Stimulated activated CD4-positive, alpha-beta T cell treated with anti-CD3 and anti-CD28 coated beads, Interleukin-12 subunit alpha, Interleukin-12 subunit beta, amount 100 ng/mL, for 4 hours (primary cell): ENCODE results near the gene SGCD.
"Not testable (repeated sequence)": the region's sequence is repeated elsewhere in the genome, so short reads cannot be mapped to it uniquely, and the experiment has no call there.

Experiments used
- DNase-seq: peaks from one replicate; pipeline ENCODE4 v3.0.0-alpha.2; 2020

Gene SGCD

DNA sequence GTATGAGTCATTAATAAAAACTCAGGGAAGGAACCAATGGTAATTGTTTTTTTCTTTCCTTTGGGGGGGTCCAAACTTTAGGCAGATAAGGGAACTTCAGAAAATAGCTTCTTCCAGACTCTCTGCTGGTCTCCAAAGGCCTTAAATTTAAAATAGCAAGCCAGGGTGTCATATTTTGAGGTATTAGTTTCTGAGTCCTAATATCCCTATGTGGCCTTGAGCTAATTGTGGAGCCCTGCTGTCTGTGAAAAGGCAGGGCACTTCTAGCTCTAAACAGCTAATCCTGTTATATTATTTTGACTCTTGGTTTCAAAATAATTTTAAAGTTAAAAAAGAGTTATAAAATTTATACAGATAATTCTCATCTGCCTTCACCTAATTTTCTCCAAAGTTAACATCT is 327.5 kb downstream of the SGCD start:
- DNase-seq: no peak

DNA sequence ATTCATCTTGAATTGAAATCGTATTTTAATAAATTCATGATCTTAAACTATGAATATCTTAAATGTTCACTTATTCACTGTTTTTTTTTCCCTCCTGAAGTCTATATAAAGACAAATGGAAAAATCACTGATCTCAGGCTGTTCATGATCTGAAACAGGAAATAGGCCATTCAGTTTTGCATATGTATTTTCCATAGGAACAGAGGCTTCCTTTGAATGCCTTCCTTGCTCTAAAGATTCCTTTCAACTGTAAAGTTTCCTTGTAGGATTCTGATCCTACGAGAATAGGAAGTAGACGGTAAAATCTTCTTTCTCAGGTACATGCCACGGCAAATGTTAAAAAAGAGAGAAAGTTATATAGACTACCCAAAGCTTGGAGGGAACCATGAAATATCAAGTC is 328.8 kb downstream of the SGCD start:
- no peak for DNase-seq

DNA sequence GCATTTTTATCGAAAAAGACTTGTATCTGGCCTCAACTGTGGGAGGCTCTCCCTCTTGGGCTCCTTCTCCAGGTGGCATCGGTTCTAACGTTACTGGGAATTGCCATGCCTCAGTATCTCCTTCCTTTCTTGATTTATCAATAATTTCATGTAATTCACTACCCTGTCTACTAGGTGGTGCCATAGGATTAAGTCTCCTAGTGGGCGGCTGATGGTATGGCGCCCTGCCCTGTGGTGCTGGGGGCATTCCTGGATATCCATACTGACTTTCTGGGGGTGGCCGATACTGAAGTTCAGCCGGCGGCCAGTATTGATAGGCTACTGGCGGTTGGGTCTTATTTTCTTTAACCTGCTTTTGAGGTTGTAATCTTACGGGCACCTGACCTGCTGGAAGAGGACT is 337.9 kb downstream of the SGCD start:
- not testable (repeated sequence) for DNase-seq

DNA sequence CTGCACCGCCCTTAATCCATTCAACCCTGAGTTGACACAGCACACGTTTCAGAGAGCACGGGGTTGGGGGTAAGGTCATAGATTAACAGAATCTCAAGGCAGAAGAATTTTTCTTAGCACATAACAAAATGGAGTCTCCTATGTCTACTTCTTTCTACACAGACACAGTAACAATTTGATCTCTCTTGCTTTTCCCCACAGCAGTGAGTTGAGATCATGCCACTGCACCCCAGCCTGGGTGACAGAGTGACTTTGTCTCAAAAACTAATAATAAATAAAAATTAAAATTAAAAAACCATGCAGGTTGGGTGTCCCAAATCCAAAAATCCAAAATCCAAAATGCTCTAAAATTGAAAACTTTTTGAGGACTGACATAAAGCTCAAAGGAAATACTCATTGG is 339.7 kb downstream of the SGCD start:
- DNase-seq: not testable (repeated sequence)

DNA sequence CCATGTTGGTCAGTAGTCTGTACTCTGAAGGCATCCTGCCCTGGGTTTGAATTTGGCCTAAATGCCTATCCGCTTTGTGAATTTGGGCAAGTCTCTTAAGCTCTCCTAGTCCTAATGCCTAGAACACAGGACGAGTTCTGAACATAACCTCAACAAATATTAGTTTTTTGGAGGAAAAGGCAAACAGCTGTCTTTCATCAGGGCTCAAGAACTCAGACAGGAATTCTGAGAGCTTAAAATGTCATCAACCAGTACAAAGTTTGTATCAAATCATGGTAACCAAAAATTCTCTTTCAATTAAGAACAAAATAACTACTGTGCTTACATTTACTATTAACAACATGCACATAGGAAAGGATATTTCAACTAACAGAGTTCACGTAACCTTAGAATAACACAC is 340.7 kb downstream of the SGCD start:
- no peak for DNase-seq

DNA sequence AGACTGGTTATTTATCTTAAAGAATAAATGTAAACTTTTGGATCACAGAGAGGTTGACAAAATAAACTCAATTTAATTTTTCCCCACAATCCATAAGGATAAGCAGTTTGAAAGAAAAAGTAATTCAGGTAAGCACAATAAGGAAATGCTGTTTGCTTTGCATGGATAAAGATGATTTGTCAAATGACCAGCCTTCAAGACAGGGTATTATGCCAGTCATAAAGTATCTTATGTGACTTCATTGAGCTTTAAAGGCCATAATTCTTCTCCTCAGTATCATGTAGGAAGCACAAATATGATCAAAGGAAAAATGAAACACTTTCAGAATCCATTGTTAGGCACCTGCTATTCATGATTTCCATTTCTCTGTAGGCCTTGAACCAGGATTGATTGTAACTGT is 342.5 kb downstream of the SGCD start:
- DNase-seq: no peak

DNA sequence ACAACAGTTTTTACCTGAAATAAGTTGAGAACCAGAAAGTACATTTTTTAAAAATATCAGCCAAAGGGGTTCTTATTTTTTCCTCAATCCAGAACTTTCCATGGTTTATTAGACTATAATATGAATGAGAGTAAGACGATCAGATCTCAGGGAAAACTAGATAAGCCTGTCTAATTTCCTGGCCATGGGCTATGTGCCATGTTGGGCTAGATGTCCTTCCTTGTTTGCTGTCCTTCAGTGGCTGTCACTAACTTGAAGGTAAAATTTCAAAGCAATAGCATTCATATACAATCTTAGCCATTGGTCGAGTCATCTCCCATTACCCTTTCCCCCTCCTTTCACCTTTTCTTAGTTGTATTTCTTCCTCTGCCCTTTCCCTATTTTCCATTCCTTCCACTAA is 343.7 kb downstream of the SGCD start:
- no peak for DNase-seq

DNA sequence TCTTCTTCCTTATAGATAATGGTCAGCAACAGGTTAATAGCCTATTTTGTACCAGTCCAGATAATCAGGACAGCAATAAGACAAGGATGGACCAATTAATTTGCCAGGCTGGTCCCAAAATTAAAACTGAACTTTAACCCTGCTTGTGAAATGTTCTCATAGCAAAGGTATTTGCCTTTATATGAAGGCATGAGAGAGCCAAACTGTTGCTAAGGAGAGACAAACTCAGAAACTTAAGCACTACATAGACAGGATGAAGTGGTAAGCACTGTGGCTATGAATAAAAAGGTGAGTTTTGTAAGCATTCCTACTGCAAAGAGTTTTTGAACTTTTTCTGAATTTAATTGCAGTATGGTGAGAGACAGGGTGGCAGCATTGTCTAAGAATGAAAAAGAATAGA is 348.4 kb downstream of the SGCD start:
- no peak for DNase-seq

DNA sequence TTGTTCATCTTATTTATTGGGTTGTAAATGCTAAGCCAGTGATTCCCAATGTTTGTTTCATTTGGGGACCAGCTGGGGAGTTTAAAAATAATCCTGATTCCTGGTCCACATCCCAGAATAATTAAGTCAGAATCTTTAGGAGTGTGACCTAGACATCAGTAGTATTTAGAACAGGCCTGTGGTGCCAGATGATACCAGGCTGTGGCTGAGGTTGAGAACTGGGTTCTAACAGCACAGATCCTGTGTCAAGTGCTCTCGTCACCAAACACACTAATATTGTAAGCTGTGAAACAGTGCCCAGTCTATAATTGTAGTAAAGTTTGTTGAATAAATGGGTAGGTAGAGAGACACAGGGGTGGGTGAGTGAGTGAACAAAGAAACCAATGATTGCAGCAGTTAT is 351.0 kb downstream of the SGCD start:
- DNase-seq: no peak

DNA sequence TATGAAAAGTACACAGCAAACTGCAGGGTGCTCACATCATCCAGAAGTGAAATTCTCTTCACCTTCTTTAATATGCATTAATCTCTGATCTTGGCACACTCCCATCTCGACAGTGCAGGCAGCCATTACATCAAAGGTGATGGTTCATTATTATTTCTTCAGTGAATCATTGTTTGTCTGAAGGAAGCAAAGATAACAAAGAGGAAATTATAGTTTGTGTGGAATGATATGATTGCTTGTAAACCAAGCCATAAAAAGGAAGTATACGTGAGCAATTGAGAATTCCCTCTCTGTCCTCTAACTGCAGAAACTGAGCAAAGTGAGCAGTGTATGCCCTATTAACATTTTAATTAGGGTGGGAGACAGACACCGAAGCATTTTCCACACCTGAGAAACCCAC is 351.5 kb downstream of the SGCD start:
- DNase-seq: no peak

DNA sequence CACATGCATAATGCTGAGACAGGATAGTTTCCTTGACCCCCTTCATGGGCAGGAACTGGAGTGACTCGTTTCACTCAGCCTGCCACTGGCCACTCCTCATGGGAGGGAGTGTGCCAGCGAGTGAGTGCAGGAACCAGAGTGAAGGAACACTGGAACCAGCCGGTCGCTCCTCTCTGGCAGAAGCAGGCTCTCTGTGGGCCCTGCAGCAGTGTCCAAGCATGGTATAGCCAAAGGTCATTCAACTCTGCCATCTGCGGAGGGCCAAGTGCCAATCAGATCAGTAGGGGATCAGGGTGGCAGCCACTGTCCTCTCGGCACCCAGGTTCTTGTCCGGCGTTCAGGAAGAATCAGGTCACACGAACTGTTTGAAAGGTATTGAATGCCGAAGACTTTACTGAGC is 353.9 kb downstream of the SGCD start:
- DNase-seq: no peak

DNA sequence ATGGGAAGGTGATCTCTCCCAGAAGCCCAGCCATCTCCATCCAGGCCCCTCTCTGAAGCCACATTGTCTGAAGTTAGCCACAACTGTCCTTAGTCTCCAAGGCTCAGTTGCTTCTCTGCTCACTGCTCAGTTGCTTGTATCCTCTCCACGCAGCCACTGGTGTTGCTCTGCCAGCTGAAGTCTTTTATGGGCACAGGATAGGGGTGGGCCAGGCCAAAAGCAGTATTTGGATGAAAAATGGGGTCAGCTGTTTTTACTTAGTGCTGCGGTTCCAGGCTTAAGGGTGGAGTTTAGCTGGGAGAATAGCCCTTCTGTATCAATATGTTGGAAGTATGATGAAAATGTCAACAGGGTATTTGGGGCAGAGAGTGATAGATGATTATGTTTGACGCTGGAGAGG is 354.3 kb downstream of the SGCD start:
- no peak for DNase-seq

DNA sequence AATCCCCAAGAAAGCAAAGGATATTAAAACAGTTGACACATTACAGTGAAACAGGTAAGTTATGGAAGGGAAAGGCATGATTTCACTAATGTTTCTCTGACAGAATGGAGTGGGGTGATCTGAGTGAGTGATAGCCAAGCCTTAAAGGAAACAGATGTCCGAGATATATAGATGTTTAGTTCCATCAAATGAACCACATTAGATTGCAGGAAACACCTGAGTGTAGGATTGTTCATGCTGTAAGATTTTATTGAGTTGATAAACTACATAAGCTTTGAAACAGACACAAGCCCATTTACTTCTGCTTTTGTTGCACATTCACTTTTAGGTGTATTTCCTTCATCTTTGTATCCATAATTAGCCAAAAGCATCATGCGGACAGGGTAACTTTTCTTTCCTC is 356.0 kb downstream of the SGCD start:
- DNase-seq: no peak

DNA sequence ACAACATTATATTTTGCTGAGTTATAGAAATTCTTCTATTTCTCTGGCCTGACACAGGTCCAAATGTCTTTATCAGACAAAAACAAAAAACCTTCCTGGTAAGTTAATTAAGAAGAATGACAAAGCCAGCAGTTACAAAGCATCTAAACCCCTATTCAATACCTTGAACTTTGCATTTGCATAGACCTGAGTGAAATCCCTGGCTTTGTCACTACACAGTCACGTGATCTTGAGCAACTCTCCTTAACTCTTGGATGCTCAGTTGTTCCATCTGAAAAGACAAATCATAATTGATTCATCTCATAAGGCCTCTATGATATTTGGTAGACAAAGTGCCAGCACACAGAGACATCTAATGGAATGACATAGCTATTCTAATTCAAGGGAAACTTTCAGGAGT is 356.5 kb downstream of the SGCD start:
- DNase-seq: no peak

DNA sequence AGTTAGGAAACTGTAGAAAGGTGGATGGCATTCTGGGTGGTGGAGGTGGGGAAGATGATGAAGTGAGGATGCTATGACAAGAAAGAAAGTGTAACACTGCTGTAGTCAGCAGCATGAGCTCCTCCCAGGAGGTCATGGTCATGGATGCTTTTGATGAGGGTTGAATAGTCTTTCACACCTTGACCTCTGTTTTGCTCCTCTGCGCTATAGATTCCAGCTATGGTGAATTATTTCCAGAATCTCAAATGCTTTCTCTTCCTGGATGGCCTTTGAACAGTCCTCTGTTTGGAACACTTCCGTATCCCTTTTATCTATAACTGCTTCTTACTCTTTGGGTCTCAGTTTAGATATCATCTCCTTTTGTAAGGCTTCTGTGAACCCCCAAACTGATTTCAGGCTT is 357.3 kb downstream of the SGCD start:
- DNase-seq: no peak

DNA sequence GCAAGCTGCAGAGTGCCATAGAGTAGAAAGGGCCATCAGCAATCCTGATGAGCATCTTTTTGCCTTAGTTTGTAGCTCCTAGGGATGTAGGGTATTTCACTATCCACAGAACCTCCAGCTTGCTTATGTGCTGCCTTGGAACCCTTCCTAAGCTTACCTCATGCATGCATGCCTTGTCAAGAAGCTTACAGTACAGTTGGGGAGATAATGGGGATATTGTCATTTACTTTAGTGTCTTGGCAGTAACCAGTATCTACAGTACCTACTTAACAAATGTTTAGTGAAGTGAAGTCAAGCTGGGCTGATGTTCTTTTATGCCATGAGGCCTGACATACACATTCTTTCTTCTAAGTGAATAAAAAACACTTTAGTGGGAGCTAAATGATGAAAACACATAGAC is 358.5 kb downstream of the SGCD start:
- no peak for DNase-seq

DNA sequence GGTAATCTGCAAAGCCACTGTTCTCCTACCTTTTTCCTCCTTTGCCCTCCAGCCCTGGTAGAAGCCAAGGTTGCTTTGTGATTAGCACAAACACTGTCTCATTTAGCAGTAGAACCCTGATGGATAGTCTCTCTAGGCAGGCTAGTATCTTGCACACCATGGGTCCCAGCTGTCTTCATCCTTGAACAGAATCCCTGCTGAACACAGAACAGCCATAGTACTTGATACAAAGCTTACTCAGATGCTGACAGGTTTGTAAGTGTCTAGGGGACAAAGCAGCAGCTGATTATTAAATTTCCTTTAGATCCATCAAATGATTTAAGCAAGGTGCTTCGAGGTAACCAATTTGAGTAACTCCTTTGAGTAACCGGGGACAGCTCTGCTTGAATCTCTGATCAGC is 359.4 kb downstream of the SGCD start:
- no peak for DNase-seq

DNA sequence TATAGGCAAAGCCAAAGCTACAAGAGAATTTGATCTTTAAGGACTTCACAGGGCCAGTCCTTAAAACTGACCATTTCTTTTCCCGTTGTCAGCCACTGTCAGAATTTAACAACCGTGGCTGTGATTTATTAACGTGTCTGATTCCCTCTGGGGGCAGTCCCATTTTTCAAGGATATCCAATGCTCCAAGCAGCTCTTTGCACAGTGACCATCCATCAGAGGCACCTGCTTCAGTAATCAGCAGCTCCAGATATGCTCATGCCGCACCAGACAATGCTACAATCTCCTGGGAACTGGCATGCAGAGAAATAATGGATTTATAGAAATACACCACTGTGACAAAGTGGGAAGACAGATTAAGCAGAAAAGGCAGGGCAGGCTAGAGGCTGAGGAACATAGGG is 359.8 kb downstream of the SGCD start:
- no peak for DNase-seq

DNA sequence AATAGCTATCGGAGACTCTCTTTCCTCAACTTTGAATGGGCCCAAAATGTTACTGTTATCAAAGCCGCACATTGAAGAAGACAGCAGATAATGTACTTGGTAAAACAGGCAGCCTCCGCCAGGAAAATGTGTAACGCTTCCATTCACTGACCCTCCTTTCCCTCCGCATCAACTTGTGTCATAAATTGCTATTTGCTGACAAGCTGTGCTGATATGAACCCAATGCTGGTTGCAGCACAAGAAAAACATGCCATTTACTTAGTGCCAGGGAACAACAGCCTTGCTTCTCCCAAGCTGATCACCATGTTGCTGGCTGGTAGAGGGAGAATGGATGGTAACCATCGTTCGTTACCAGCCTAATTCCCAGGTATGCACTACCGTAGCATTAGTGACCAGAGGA is 360.6 kb downstream of the SGCD start:
- DNase-seq: no peak

DNA sequence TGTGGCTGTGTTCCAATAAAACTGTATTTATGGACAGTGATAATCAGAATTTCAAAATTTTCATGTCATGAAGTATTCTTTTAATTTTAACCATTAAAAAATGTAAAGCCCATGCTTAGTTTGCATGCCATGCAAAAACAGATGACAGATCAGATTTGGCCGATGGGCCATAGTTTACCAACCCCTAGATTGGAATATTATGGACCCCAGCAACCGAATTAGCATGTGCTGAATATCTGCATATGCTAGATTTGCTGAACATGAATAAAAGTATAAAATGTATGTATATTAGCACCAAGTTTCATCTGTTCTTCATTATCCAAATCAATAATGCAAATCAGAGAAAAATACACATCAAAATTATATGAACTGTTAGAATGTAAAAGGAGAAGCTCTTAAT is 364.6 kb downstream of the SGCD start:
- DNase-seq: no peak

DNA sequence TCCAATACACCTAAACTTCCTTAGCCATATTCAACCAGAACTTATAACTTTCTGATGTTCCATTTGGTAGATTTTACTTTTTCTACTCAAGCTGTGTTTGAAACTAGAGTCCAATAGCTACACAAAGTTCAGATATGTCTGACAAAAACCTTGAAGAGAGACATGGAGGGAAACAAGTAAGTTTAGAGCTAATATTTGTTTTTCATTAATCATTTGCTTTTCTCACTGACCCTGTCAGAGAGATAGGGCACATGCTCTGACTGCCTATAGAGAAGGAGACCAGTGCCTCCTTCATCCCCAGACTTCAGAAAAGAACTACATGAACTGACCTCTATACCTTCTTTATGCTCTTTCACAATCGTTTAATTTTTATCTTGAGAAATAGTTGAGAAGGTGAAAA is 366.1 kb downstream of the SGCD start:
- no peak for DNase-seq

DNA sequence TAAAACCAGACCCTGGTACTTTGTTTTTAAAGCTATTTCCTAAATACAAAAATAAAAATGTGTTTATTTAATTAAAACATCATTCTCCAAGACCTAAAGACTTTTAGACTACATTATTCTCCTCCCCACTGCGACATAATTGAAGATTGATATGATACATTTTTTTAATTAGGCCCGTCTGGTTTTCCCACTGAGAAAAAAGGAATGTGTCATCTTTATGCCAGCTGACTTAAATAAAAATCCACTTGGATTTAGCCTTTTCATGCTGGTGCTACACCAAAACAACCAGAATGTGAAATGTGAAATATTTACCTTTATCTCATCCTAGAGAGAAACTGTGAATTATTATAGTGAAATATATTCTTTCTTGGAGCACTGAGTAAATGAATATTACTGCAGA is 367.6 kb downstream of the SGCD start:
- DNase-seq: no peak

DNA sequence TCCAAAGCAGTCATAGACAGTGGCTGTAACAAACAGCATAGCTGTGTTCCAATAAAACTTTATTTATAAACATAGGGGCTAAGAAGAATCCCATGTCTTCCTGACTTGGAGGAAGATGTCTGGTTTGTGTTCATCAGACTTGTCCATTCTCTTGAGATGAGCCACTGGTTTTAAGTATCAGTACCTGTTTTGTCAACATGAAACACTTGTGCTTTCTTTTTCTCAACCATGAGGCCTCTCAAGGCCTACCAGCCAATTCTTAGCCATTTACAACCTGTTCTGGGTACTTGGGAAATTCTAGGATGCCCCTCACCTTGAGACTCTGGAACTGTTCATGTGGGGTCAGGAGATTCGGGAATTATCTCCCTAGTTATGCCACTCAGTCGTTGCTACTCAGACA is 368.8 kb downstream of the SGCD start:
- no peak for DNase-seq

DNA sequence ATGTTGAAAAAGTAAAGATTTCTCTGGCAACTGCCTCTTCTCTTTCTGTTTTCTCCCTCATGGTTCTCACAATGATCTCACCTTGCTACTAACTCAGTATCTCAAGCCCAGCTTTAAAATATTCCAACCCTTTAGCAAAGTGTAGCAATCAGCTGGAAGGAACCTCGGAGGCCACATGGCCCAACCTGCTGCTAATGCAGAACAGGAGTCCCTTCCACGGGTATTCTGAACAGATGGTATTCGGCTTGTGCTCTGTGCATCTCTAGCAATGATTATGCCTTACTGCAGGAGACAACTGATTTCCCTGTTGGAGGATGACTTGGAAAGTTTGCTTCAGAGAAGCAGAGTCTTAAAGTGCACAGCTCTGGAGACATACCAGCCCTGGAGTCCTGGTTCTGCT is 371.4 kb downstream of the SGCD start:
- no peak for DNase-seq

DNA sequence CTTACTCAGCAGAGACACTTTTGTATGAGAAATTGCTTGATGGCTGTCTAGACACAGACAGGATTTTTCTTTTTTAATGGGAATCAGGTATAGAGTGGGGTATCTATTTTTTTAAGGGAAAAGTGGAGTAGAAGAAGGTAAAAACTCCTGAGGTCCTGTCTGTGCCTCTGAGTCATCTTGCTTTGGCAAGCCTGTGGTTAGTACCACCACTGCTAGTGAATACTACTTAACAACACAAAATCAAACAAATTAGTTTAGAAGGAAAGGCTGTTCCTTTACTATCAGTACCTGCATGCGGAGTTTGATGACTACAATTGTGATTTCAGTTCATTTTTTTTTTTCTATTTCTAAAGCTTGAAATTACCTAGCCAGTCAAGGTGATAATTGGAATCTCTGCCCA is 372.2 kb downstream of the SGCD start:
- no peak for DNase-seq

DNA sequence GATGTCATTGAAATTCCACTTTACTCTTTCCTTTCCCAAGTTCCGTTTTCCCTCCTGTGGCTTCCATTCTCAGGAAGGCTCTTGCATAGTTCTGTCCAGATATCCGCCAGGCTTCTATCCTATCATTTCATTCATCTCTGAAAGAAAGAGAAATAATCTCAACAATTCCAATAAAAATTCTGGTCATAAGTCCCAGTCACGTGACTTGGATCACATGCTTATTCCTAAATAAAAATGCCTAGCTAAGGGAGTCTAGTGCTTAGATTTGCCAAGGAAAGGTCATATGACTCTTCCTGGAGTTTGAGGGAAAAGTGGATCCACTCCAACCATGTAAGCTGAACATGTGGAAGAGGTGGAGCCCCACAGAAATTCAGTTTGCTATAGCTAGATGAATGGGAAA is 377.2 kb downstream of the SGCD start:
- DNase-seq: no peak

DNA sequence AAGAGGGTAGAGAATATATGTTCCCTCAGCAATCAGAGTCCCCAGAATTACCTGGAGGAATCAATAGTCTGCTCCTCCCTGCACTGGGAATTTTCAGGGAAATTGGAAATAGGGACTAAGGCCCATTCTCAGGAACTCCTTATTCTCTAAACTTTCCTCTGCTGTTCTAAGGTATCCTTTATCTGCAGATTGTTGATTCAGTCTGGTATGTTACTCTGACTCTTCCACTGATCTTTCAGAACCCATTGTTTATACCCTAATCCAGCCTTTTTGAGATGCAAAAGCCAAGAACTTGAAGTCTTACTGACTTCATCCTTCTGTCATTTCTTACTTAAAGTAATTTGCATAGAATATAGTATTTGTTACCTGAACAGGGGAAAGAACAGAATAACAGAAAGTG is 379.7 kb downstream of the SGCD start:
- DNase-seq: no peak
